Small intestine (tissue), 7 donors: Measurements from ENCODE around the gene PCSK6. TPM values are rescaled to one million over a fixed set of nuclear protein-coding genes. Genes with fewer than 3 reads are reported as not detected.
"Not testable (repeated sequence)": the region's sequence is repeated elsewhere in the genome, so short reads cannot be mapped to it uniquely, and the experiment has no call there.

Source experiments
- DNase-seq, 2 donors: peaks; one replicate each; pipeline versions ENCODE4 v3.0.0 to v3.0.0-alpha.2; 2013
- FAIRE-seq: peaks from 2 replicates; lab custom pipeline; 2012; peaks lifted over from hg19 to GRCh38; lab: Jason Lieb, UNC
- H3K27ac ChIP-seq, 3 donors: one replicate each; pipeline ENCODE4 v1.5.1; 2013; ENCODE audit warnings: low read length in 2 of 3, mild to moderate bottlenecking in 2 of 3, control low read depth in 1 of 3, inconsistent platforms in 1 of 3, low read depth in 1 of 3, moderate library complexity in 1 of 3
- H3K27me3 ChIP-seq, 3 donors: one replicate each; pipeline ENCODE4 v1.6.1; 2013; ENCODE audit warnings: low read length in 3 of 3, inconsistent platforms in 1 of 3; ENCODE audit not compliant: control insufficient read depth in 3 of 3, insufficient read depth in 3 of 3
- H3K36me3 ChIP-seq, 3 donors: one replicate each; pipeline ENCODE4 v1.6.1; 2013; ENCODE audit warnings: low read length in 3 of 3, inconsistent platforms in 1 of 3, low read depth in 1 of 3, mild to moderate bottlenecking in 1 of 3, moderate library complexity in 1 of 3; ENCODE audit not compliant: control insufficient read depth in 3 of 3, insufficient read depth in 2 of 3
- H3K4me1 ChIP-seq, 3 donors: one replicate each; pipeline ENCODE4 v1.6.1; 2013; ENCODE audit warnings: low read length in 2 of 3, inconsistent platforms in 1 of 3, low read depth in 1 of 3, mild to moderate bottlenecking in 1 of 3, moderate library complexity in 1 of 3; ENCODE audit not compliant: control insufficient read depth in 3 of 3, insufficient read depth in 2 of 3
- H3K4me3 ChIP-seq, 3 donors: one replicate each; pipeline ENCODE4 v1.5.1; 2013; ENCODE audit warnings: low read length in 3 of 3, control low read depth in 1 of 3, inconsistent platforms in 1 of 3, low read depth in 1 of 3, mild to moderate bottlenecking in 1 of 3, moderate library complexity in 1 of 3
- H3K9me3 ChIP-seq, 2 donors: one replicate each; pipeline ENCODE4 v1.6.1; 2013; ENCODE audit warnings: low read depth in 1 of 2, low read length in 1 of 2; ENCODE audit not compliant: control insufficient read depth in 2 of 2, insufficient read depth in 1 of 2
- WGBS, 3 donors: extraction: QIAGEN DNeasy Blood & Tissue Kit; methylation state at CpG; one replicate each; pipeline ENCODE4 v1.1.7; 2013; 5-methylcytosine and 5-hydroxymethylcytosine counted together
- polyA plus RNA-seq, 4 donors: library from polyadenylated mRNA; stranded (reverse) in 3 of 4; unstranded in 1 of 4; fragments of 200-250 nt in 3 of 4; fragments of 120-200 nt in 1 of 4; gene quantifications; one replicate each; pipeline versions ENCODE4 v1.2.1 to v1.2.3, GENCODE V29; 2013
- donor health status: healthy with polysubstance abuse.
- donor health status: control.
- donor health status: control.
- donor health status: Bipolar disorder and iron deficiency.
- donor health status: healthy.

Gene PCSK6
- polyA plus RNA-seq, 4 donors = 0.67 to 26.2 (median 6.5) TPM

- Histone ChIP-seq H3K9me3 (no peaks in the 10 kb centered on the region), H3K27ac (no peak overlapping the region), H3K36me3 (peaks cover 0 to 6% (median 0%) of the 10 kb centered on the region in 3 donors), H3K4me1 (peaks cover 0 to 4% (median 0%) of the 10 kb centered on the region in 3 donors), H3K27me3 (no peaks in the 10 kb centered on the region), H3K4me3 (no peak overlapping the region)
- FAIRE-seq = no peak
- DNase-seq = peak in 1 of 2 donors; percentile 16
- WGBS, 3 donors = 13 to 50% (median 38%) methylated on average over 5 of the region's 5 CpGs
These were observed 142.6 kb downstream of the PCSK6 start for GRCh38 chr15:101346928-101347327.

- Histone ChIP-seq H3K9me3 (peaks cover 0 to 4% of the 10 kb centered on the region in 2 donors), H3K27me3 (no peaks in the 10 kb centered on the region), H3K4me3 (no peak overlapping the region), H3K27ac (no peak overlapping the region), H3K4me1 (no peaks in the 10 kb centered on the region), H3K36me3 (peaks cover 0 to 2% (median 0%) of the 10 kb centered on the region in 3 donors)
- no peak for DNase-seq
- no peak for FAIRE-seq
These were observed 147.5 kb downstream of the PCSK6 start for GRCh38 chr15:101342056-101342455.

GRCh38 chr15:101338502-101339057 lies 150.9 kb downstream of the PCSK6 start:
- H3K4me1 ChIP-seq = no peaks in the 10 kb centered on the region
- peaks cover 0 to 12% of the 10 kb centered on the region in 2 donors for H3K9me3 ChIP-seq
- no peaks in the 10 kb centered on the region for H3K27me3 ChIP-seq
- peaks cover 0 to 2% (median 0%) of the 10 kb centered on the region in 3 donors for H3K36me3 ChIP-seq
- 68 to 92% (median 83%) methylated on average over 1 of the region's 1 CpG for WGBS, 3 donors
- no peak overlapping the region for H3K4me3 ChIP-seq
- DNase-seq = no peak
- H3K27ac ChIP-seq = no peak overlapping the region
- FAIRE-seq = no peak

- H3K4me3 ChIP-seq = no peak overlapping the region
- peaks cover 0 to 12% of the 10 kb centered on the region in 2 donors for H3K9me3 ChIP-seq
- no peak for DNase-seq
- H3K27me3 ChIP-seq = no peaks in the 10 kb centered on the region
- no peak overlapping the region for H3K27ac ChIP-seq
- FAIRE-seq = no peak
- no peaks in the 10 kb centered on the region for H3K4me1 ChIP-seq
- WGBS, 3 donors = 60 to 71% (median 66%) methylated on average over 7 of the region's 7 CpGs
- H3K36me3 ChIP-seq = peaks cover 0 to 2% (median 0%) of the 10 kb centered on the region in 3 donors
These were observed 151.5 kb downstream of the PCSK6 start for GRCh38 chr15:101337976-101338375.

- not testable (repeated sequence) for H3K4me3 ChIP-seq, H3K27me3 ChIP-seq, H3K9me3 ChIP-seq, FAIRE-seq, DNase-seq, H3K4me1 ChIP-seq
- WGBS, 3 donors = 64 to 91% (median 80%) methylated on average over 10 to 12 of the region's 16 CpGs
- H3K27ac ChIP-seq = peak overlapping the region in 2 of 3 donors; percentile 24 to 86
- H3K36me3 ChIP-seq = peaks cover 0 to 13% (median 0%) of the 10 kb centered on the region in 3 donors
These were observed 155.4 kb downstream of the PCSK6 start for GRCh38 chr15:101333907-101334789.

GRCh38 chr15:101332061-101332467 lies 157.4 kb downstream of the PCSK6 start:
- Histone ChIP-seq H3K36me3 (peaks cover 0 to 13% (median 0%) of the 10 kb centered on the region in 3 donors), H3K27me3 (no peaks in the 10 kb centered on the region), H3K27ac (no peak overlapping the region), H3K4me3 (no peak overlapping the region), H3K9me3 (peaks cover 0 to 8% of the 10 kb centered on the region in 2 donors), H3K4me1 (no peaks in the 10 kb centered on the region)
- DNase-seq (peak in 1 of 2 donors; percentile 14), FAIRE-seq (no peak)
- WGBS, 3 donors = 91 to 93% (median 92%) methylated on average over 7 of the region's 7 CpGs

GRCh38 chr15:101329867-101330380 lies 159.6 kb downstream of the PCSK6 start:
- 81 to 84% (median 84%) methylated on average over 9 of the region's 9 CpGs for WGBS, 3 donors
- no peaks in the 10 kb centered on the region for H3K27me3 ChIP-seq

GRCh38 chr15:101329309-101329863 lies 160.1 kb downstream of the PCSK6 start:
- Histone ChIP-seq H3K4me3 (no peak overlapping the region), H3K9me3 (peaks cover 0 to 5% of the 10 kb centered on the region in 2 donors), H3K27me3 (no peaks in the 10 kb centered on the region), H3K27ac (no peak overlapping the region), H3K36me3 (peaks cover 0 to 21% (median 0%) of the 10 kb centered on the region in 3 donors), H3K4me1 (peaks cover 0 to 11% (median 0%) of the 10 kb centered on the region in 3 donors)
- DNase-seq = no peak
- 83 to 88% (median 86%) methylated on average over 14 of the region's 14 CpGs for WGBS, 3 donors
- FAIRE-seq = no peak

More at GRCh38 chr15:101329867-101330380, 159.6 kb downstream of the PCSK6 start:
- peaks cover 0 to 21% (median 0%) of the 10 kb centered on the region in 3 donors for H3K36me3 ChIP-seq
- H3K4me1 ChIP-seq = peaks cover 0 to 7% (median 0%) of the 10 kb centered on the region in 3 donors
- peaks cover 0 to 8% of the 10 kb centered on the region in 2 donors for H3K9me3 ChIP-seq
- DNase-seq (no peak), FAIRE-seq (no peak)
- no peak overlapping the region for H3K27ac ChIP-seq
- no peak overlapping the region for H3K4me3 ChIP-seq
